Neural cell (in vitro differentiated cells): ENCODE data around the gene ME1. TPM values are rescaled to one million over a fixed set of nuclear protein-coding genes. Genes with fewer than 3 reads are reported as not detected.

Experiments used
- H2AFZ ChIP-seq: fragments of 200-600, 300-800 bp; sonication (generic), shearing (Covaris generic); 2 replicates; pipeline ENCODE4 v1.6.0; 2014; ENCODE audit warnings: low read depth, mild to moderate bottlenecking, antibody characterized with exemption, low read length, moderate library complexity
- H3F3A ChIP-seq: fragments of 200-600 bp; shearing (Covaris generic); 2 replicates; pipeline ENCODE4 v1.6.1; 2016; ENCODE audit warnings: mild to moderate bottlenecking, moderate library complexity, mixed read lengths, antibody characterized with exemption, low read length; ENCODE audit not compliant: insufficient read depth, poor library complexity, severe bottlenecking
- H3K27ac ChIP-seq: fragments of 200-600, 300-800 bp; sonication (generic), shearing (Covaris generic); 2 replicates; pipeline ENCODE4 v1.5.1; 2014; ENCODE audit warnings: mild to moderate bottlenecking, low read length, moderate library complexity
- H3K27me3 ChIP-seq: fragments of 300-800, 200-600 bp; sonication (generic), shearing (Covaris generic); 2 replicates; pipeline ENCODE4 v1.6.0; 2014; ENCODE audit warnings: mild to moderate bottlenecking, low read depth, low read length, moderate library complexity; ENCODE audit not compliant: insufficient read depth
- H3K36me3 ChIP-seq: fragments of 300-800, 200-600 bp; sonication (generic), shearing (Covaris generic); 2 replicates; pipeline ENCODE4 v1.5.1; 2014; ENCODE audit warnings: mild to moderate bottlenecking, antibody characterized with exemption, low read length, moderate library complexity; ENCODE audit not compliant: insufficient read depth
- H3K4me2 ChIP-seq: fragments of 300-800, 200-600 bp; sonication (generic), shearing (Covaris generic); 2 replicates; pipeline ENCODE4 v1.6.0; 2014; ENCODE audit warnings: mild to moderate bottlenecking, low read length
- H3K4me3 ChIP-seq: fragments of 300-800, 200-600 bp; sonication (generic), shearing (Covaris generic); 2 replicates; pipeline ENCODE4 v1.5.1; 2014; ENCODE audit warnings: mild to moderate bottlenecking, low read length, moderate library complexity
- H3K79me2 ChIP-seq: fragments of 200-600 bp; shearing (Covaris generic); replicated peaks from 2 replicates; pipeline ENCODE4 v1.6.0; 2014; ENCODE audit warnings: mild to moderate bottlenecking, low read length, moderate library complexity; ENCODE audit not compliant: insufficient read depth
- H3K9ac ChIP-seq: fragments of 300-800, 200-600 bp; sonication (generic), shearing (Covaris generic); 2 replicates; pipeline ENCODE4 v1.6.1; 2016; ENCODE audit warnings: mild to moderate bottlenecking, low read length, mixed read lengths
- H3K9me2 ChIP-seq: fragments of 200-600 bp; shearing (Covaris generic); 2 replicates; pipeline ENCODE4 v1.6.1; 2016; ENCODE audit warnings: mild to moderate bottlenecking, low read length, mixed read lengths; ENCODE audit not compliant: insufficient read depth
- H3K9me3 ChIP-seq: fragments of 200-600, 300-800 bp; sonication (generic), shearing (Covaris generic); 2 replicates; pipeline ENCODE4 v1.6.1; 2016; ENCODE audit warnings: mild to moderate bottlenecking, mixed run types, low read length, moderate library complexity, mixed read lengths
- H4K20me1 ChIP-seq: fragments of 200-600 bp; shearing (Covaris generic); 2 replicates; pipeline ENCODE4 v1.6.1; 2016; ENCODE audit warnings: mild to moderate bottlenecking, mixed run types; ENCODE audit not compliant: insufficient read depth
- EP300 ChIP-seq: fragments of 450-650 bp; conservative IDR thresholded peaks from 2 replicates; pipeline ENCODE4 v1.6.1; 2014; ENCODE audit warnings: antibody characterized with exemption, mild to moderate bottlenecking, moderate library complexity; ENCODE audit not compliant: poor library complexity, severe bottlenecking
- EZH2 ChIP-seq: fragments of 200-600, 300-800 bp; shearing (Covaris generic), sonication (generic); IDR thresholded peaks from 2 replicates; pipeline ENCODE4 v1.6.1; 2014; ENCODE audit warnings: antibody characterized with exemption, low read length, borderline replicate concordance, mild to moderate bottlenecking; ENCODE audit not compliant: insufficient read depth, poor library complexity, severe bottlenecking
- MXI1 ChIP-seq: fragments of 450-650 bp; conservative IDR thresholded peaks from 2 replicates; pipeline ENCODE4 v1.6.1; 2014; ENCODE audit warnings: antibody characterized with exemption, mild to moderate bottlenecking; ENCODE audit not compliant: poor library complexity, severe bottlenecking
- POLR2AphosphoS5 ChIP-seq: IDR thresholded peaks from 2 replicates; pipeline ENCODE4 v1.6.1; 2012
- RAD21 ChIP-seq: fragments of 450-650 bp; conservative IDR thresholded peaks from 2 replicates; pipeline ENCODE4 v1.6.1; 2014; ENCODE audit warnings: antibody characterized with exemption, mild to moderate bottlenecking, moderate library complexity
- SMC3 ChIP-seq: fragments of 450-650 bp; conservative IDR thresholded peaks from 2 replicates; pipeline ENCODE4 v1.6.1; 2014; ENCODE audit warnings: antibody characterized with exemption, mild to moderate bottlenecking, moderate library complexity; ENCODE audit not compliant: poor library complexity
- TAF1 ChIP-seq: IDR thresholded peaks from 2 replicates; pipeline ENCODE4 v1.6.1; 2012; ENCODE audit warnings: low read depth
- polyA plus RNA-seq: library from polyadenylated mRNA; depleted of rRNA; stranded (reverse); fragments of >200 nt; gene quantifications from 2 replicates; pipeline ENCODE4 v1.2.3, GENCODE V29; 2014
- TF ChIP-seq, protein P1 (sequence below): fragments of 450-650 bp; IDR thresholded peaks from 2 replicates; pipeline ENCODE4 v1.5.1; 2014; ENCODE audit warnings: antibody characterized with exemption, mild to moderate bottlenecking, moderate library complexity; ENCODE audit not compliant: poor library complexity, severe bottlenecking
- TF ChIP-seq, protein P2 (sequence below): IDR thresholded peaks from 2 replicates; pipeline ENCODE4 v1.6.1; 2012; ENCODE audit warnings: borderline replicate concordance

The ME1 gene
- polyA plus RNA-seq, 1 donor from 2014 or later: 0.09 TPM

DNA sequence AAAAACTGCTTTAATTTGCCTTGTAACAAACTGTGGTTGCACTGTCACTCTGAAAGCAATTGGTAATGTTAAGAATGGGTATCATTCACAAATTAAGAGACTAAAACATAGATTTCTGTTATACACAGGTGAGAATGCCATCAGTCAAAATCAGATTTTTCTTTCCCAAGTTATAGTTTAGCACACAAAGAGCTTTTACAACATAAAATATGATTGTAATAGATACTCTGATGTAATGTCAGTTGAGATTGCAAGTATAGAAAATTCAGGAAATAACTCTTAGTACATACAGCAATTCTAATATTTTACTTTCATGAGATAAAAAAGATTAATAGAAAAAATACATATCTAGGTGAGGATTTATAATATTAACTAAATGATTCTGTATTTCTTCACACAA is 2.3 kb upstream of the ME1 start:
- H3K27ac ChIP-seq: no peak overlapping the region
- H4K20me1 ChIP-seq: no peaks in the 10 kb centered on the region
- H3K9me3 ChIP-seq: no peaks in the 10 kb centered on the region
- TF ChIP-seq, protein P1, sequence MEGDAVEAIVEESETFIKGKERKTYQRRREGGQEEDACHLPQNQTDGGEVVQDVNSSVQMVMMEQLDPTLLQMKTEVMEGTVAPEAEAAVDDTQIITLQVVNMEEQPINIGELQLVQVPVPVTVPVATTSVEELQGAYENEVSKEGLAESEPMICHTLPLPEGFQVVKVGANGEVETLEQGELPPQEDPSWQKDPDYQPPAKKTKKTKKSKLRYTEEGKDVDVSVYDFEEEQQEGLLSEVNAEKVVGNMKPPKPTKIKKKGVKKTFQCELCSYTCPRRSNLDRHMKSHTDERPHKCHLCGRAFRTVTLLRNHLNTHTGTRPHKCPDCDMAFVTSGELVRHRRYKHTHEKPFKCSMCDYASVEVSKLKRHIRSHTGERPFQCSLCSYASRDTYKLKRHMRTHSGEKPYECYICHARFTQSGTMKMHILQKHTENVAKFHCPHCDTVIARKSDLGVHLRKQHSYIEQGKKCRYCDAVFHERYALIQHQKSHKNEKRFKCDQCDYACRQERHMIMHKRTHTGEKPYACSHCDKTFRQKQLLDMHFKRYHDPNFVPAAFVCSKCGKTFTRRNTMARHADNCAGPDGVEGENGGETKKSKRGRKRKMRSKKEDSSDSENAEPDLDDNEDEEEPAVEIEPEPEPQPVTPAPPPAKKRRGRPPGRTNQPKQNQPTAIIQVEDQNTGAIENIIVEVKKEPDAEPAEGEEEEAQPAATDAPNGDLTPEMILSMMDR: no peak
- TF ChIP-seq RAD21 (no peak), MXI1 (no peak)
- H3K79me2 ChIP-seq: no peaks in the 10 kb centered on the region
- H2AFZ ChIP-seq: no peak overlapping the region
- H3K9me2 ChIP-seq: no peaks in the 10 kb centered on the region
- H3K27me3 ChIP-seq: peaks cover 16% of the 10 kb centered on the region
- no peak overlapping the region for H3K4me2 ChIP-seq
- no peaks in the 10 kb centered on the region for H3K36me3 ChIP-seq
- no peaks in the 10 kb centered on the region for H3F3A ChIP-seq
- no peak overlapping the region for H3K4me3 ChIP-seq
- no peak overlapping the region for H3K9ac ChIP-seq

GRCh38 chr6:83432636-83433035 is 1.8 kb upstream of the ME1 start:
- H3K27me3 ChIP-seq: peaks cover 16% of the 10 kb centered on the region
- no peaks in the 10 kb centered on the region for H4K20me1 ChIP-seq
- H3K27ac ChIP-seq: no peak overlapping the region
- H3F3A ChIP-seq: no peaks in the 10 kb centered on the region
- TF ChIP-seq RAD21 (no peak), POLR2AphosphoS5 (no peak), MXI1 (no peak), SMC3 (no peak), EP300 (no peak), EZH2 (no peak), TAF1 (no peak)
- TF ChIP-seq, protein P2, sequence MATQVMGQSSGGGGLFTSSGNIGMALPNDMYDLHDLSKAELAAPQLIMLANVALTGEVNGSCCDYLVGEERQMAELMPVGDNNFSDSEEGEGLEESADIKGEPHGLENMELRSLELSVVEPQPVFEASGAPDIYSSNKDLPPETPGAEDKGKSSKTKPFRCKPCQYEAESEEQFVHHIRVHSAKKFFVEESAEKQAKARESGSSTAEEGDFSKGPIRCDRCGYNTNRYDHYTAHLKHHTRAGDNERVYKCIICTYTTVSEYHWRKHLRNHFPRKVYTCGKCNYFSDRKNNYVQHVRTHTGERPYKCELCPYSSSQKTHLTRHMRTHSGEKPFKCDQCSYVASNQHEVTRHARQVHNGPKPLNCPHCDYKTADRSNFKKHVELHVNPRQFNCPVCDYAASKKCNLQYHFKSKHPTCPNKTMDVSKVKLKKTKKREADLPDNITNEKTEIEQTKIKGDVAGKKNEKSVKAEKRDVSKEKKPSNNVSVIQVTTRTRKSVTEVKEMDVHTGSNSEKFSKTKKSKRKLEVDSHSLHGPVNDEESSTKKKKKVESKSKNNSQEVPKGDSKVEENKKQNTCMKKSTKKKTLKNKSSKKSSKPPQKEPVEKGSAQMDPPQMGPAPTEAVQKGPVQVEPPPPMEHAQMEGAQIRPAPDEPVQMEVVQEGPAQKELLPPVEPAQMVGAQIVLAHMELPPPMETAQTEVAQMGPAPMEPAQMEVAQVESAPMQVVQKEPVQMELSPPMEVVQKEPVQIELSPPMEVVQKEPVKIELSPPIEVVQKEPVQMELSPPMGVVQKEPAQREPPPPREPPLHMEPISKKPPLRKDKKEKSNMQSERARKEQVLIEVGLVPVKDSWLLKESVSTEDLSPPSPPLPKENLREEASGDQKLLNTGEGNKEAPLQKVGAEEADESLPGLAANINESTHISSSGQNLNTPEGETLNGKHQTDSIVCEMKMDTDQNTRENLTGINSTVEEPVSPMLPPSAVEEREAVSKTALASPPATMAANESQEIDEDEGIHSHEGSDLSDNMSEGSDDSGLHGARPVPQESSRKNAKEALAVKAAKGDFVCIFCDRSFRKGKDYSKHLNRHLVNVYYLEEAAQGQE: no peak
- H2AFZ ChIP-seq: no peak overlapping the region
- no peak overlapping the region for H3K4me2 ChIP-seq
- no peaks in the 10 kb centered on the region for H3K9me3 ChIP-seq
- no peaks in the 10 kb centered on the region for H3K9me2 ChIP-seq
- H3K4me3 ChIP-seq: no peak overlapping the region
- H3K36me3 ChIP-seq: no peaks in the 10 kb centered on the region
- no peaks in the 10 kb centered on the region for H3K79me2 ChIP-seq
- H3K9ac ChIP-seq: no peak overlapping the region
